SK-N-SH (cell line): ENCODE results near the gene SRGAP3. TPM values are rescaled to one million over a fixed set of nuclear protein-coding genes. Genes with fewer than 3 reads are reported as not detected.

Source experiments
- CTCF ChIA-PET: fragments of 300-600, 350-600 bp; formaldehyde crosslinking; extraction: SDS; loops from one replicate; lab custom pipeline; 2021; lab: Yijun Ruan, JAX
- POLR2A ChIA-PET: fragments of 350-600 bp; sonication (Branson Sonifier 250); formaldehyde crosslinking; extraction: SDS; loops from one replicate; lab custom pipeline; 2020; ENCODE audit warnings: antibody characterized with exemption, inconsistent platforms; lab: Yijun Ruan, JAX
- DNase-seq: peaks from one replicate; pipeline ENCODE4 v3.0.0; 2012
- H2AFZ ChIP-seq: fragments of 200-600 bp; sonication (generic); 2 replicates; pipeline ENCODE4 v1.8.1; 2016; ENCODE audit warnings: antibody characterized with exemption, mild to moderate bottlenecking, low read depth
- H3F3A ChIP-seq: fragments of 200-600 bp; sonication (generic); replicated peaks from 2 replicates; pipeline ENCODE3; 2016; ENCODE audit warnings: antibody characterized with exemption, mild to moderate bottlenecking; ENCODE audit not compliant: insufficient read depth
- H3K27ac ChIP-seq, 2 experiments: fragments of 200-500 bp in 1 of 2; fragments of 200-600 bp in 1 of 2; sonication (Bioruptor generic) in 1 of 2; sonication (generic), shearing (Covaris generic) in 1 of 2; 2 replicates each; pipeline versions ENCODE4 v1.5.1 to v1.6.1; 2014 to 2016; ENCODE audit warnings: low read depth in 2 of 2, inconsistent platforms in 1 of 2, low read length in 1 of 2, mild to moderate bottlenecking in 1 of 2, mixed read lengths in 1 of 2
- H3K27me3 ChIP-seq: fragments of 200-600 bp; sonication (generic), shearing (Covaris generic); 2 replicates; pipeline ENCODE4 v1.6.1; 2016; ENCODE audit warnings: mixed run types; ENCODE audit not compliant: insufficient read depth
- H3K36me3 ChIP-seq, 2 experiments: fragments of 200-500 bp in 1 of 2; fragments of 200-600 bp in 1 of 2; sonication (Bioruptor generic) in 1 of 2; sonication (generic) in 1 of 2; replicated peaks in 1 of 2; 2 replicates each; pipeline versions ENCODE3 to v1.5.1; 2014 to 2016; ENCODE audit warnings: low read length in 1 of 2, mild to moderate bottlenecking in 1 of 2; ENCODE audit not compliant: insufficient read depth in 2 of 2, control insufficient read depth in 1 of 2
- H3K4me1 ChIP-seq, 2 experiments: fragments of 200-500 bp in 1 of 2; fragments of 200-600 bp in 1 of 2; sonication (Bioruptor generic) in 1 of 2; sonication (generic), shearing (Covaris generic) in 1 of 2; 2 replicates each; pipeline versions ENCODE4 v1.5.1 to v1.6.1; 2014 to 2016; ENCODE audit warnings: low read depth in 1 of 2, low read length in 1 of 2, mixed run types in 1 of 2; ENCODE audit not compliant: insufficient read depth in 2 of 2, control insufficient read depth in 1 of 2
- H3K4me2 ChIP-seq: fragments of 200-600 bp; sonication (generic), shearing (Covaris generic); 2 replicates; pipeline ENCODE4 v1.6.1; 2017; ENCODE audit warnings: mixed run types
- H3K4me3 ChIP-seq, 2 experiments: fragments of 200-500 bp in 1 of 2; fragments of 200-600 bp in 1 of 2; sonication (Bioruptor generic) in 1 of 2; sonication (generic), shearing (Covaris generic) in 1 of 2; 2 replicates each; pipeline versions ENCODE4 v1.5.1 to v1.8.1; 2014 to 2016; ENCODE audit warnings: low read depth in 2 of 2, inconsistent platforms in 1 of 2, low read length in 1 of 2, mild to moderate bottlenecking in 1 of 2, mixed read lengths in 1 of 2, moderate library complexity in 1 of 2
- H3K79me2 ChIP-seq: fragments of 200-600 bp; sonication (generic); 2 replicates; pipeline ENCODE4 v1.8.1; 2017; ENCODE audit warnings: mild to moderate bottlenecking; ENCODE audit not compliant: insufficient read depth
- H3K9ac ChIP-seq: fragments of 200-600 bp; sonication (generic); 2 replicates; pipeline ENCODE4 v1.6.1; 2017; ENCODE audit warnings: mixed run types
- H3K9me2 ChIP-seq: fragments of 200-600 bp; sonication (generic); 2 replicates; pipeline ENCODE4 v1.6.1; 2017; ENCODE audit warnings: mixed run types
- H3K9me3 ChIP-seq: fragments of 200-600 bp; sonication (generic); 2 replicates; pipeline ENCODE4 v1.6.1; 2017; ENCODE audit warnings: mixed run types, mild to moderate bottlenecking, moderate library complexity
- H4K20me1 ChIP-seq: fragments of 200-600 bp; sonication (generic); 2 replicates; pipeline ENCODE4 v1.6.1; 2017; ENCODE audit warnings: mild to moderate bottlenecking, mixed run types; ENCODE audit not compliant: insufficient read depth
- ELF1 ChIP-seq: IDR thresholded peaks from 2 replicates; pipeline ENCODE4 v1.4.0; 2012
- EP300 ChIP-seq, 2 experiments: IDR thresholded peaks; 2 replicates each; pipeline versions ENCODE4 v1.4.0 to v1.6.1; 2012; ENCODE audit warnings: borderline replicate concordance in 1 of 2, low read depth in 1 of 2, low read length in 1 of 2
- EZH2phosphoT487 ChIP-seq: fragments of 200-600 bp; sonication (generic); IDR thresholded peaks from 2 replicates; pipeline ENCODE4 v1.6.1; 2017; ENCODE audit warnings: low read depth, mixed run types, mild to moderate bottlenecking, antibody characterized with exemption, moderate library complexity, borderline replicate concordance
- FOSL2 ChIP-seq: IDR thresholded peaks from 2 replicates; pipeline ENCODE4 v1.4.0; 2012; ENCODE audit warnings: low read depth, mild to moderate bottlenecking, moderate library complexity, borderline replicate concordance
- GABPA ChIP-seq: IDR thresholded peaks from 2 replicates; pipeline ENCODE4 v1.4.0; 2012; ENCODE audit warnings: low read depth, mild to moderate bottlenecking
- IRF3 ChIP-seq: fragments of 150-350 bp; IDR thresholded peaks from 2 replicates; pipeline ENCODE4 v1.6.1; 2016; ENCODE audit warnings: mild to moderate bottlenecking, low read depth, low read length
- JUND ChIP-seq: IDR thresholded peaks from 2 replicates; pipeline ENCODE4 v1.4.0; 2012
- MAX ChIP-seq: IDR thresholded peaks from 2 replicates; pipeline ENCODE4 v1.4.0; 2012; ENCODE audit warnings: low read depth
- MXI1 ChIP-seq: IDR thresholded peaks from 2 replicates; pipeline ENCODE4 v1.6.1; 2012; ENCODE audit warnings: mild to moderate bottlenecking, low read depth, low read length, improper control_type of control experiment
- NFIC ChIP-seq: IDR thresholded peaks from 2 replicates; pipeline ENCODE4 v1.4.0; 2012; ENCODE audit warnings: borderline replicate concordance
- NRF1 ChIP-seq: IDR thresholded peaks from 2 replicates; pipeline ENCODE4 v1.6.1; 2012; ENCODE audit warnings: low read depth, mild to moderate bottlenecking, low read length
- POLR2AphosphoS5 ChIP-seq: IDR thresholded peaks from 2 replicates; pipeline ENCODE4 v1.6.1; 2012; ENCODE audit warnings: low read depth, low read length
- RAD21 ChIP-seq: IDR thresholded peaks from 2 replicates; pipeline ENCODE4 v1.6.1; 2012; ENCODE audit warnings: mild to moderate bottlenecking, low read length
- SIN3A ChIP-seq: IDR thresholded peaks from 2 replicates; pipeline ENCODE4 v1.6.1; 2012; ENCODE audit warnings: low read depth, mild to moderate bottlenecking, low read length, moderate library complexity, borderline replicate concordance
- TCF12 ChIP-seq: IDR thresholded peaks from 2 replicates; pipeline ENCODE4 v1.4.0; 2012
- USF1 ChIP-seq: IDR thresholded peaks from 2 replicates; pipeline ENCODE4 v1.4.0; 2012; ENCODE audit warnings: low read depth, borderline replicate concordance
- ZBTB33 ChIP-seq: IDR thresholded peaks from 2 replicates; pipeline ENCODE4 v1.4.0; 2012; ENCODE audit warnings: low read depth, borderline replicate concordance
- WGBS: methylation state at CpG from one replicate; pipeline ENCODE4 v1.1.6; 2017; ENCODE audit warnings: low lambda C conversion rate; 5-methylcytosine and 5-hydroxymethylcytosine counted together
- polyA plus RNA-seq, 3 experiments: library from polyadenylated mRNA; depleted of rRNA; stranded (reverse); fragments of >200 nt; gene quantifications; 2 replicates each; pipeline ENCODE4 v1.2.3, GENCODE V29; 2012

Gene SRGAP3
- polyA plus RNA-seq, 1 of the 3 experiments (the other 2 are of a cell fraction), result 2.8 TPM

- TF ChIP-seq RAD21 (no peak), EZH2phosphoT487 (no peak), JUND (peak; percentile 72), TCF12 (peak; percentile 42), IRF3 (no peak), NFIC (peak; percentile 53; the same call in 1 of the 2 replicates), MAX (0 out of 2 replicates have a peak, but pooled peaks have one; percentile 18), USF1 (no peak), EP300 (IDR thresholded peaks at IDR 0.05; ENCODE audit: borderline replicate concordance in 1 of 2, low read depth in 1 of 2, low read length in 1 of 2) (no peak; a peak in 1 of 4 replicates), FOSL2 (peak; percentile 76)
Observed at GRCh38 chr3:8964436-8965370, 284.7 kb downstream of the SRGAP3 start (continued).

GRCh38 chr3:8963137-8963853 lies 286.2 kb downstream of the SRGAP3 start, which contains the start of gene RAD18:
RAD18 (minus strand) TSS chr3:8963472; CDS start chr3:8963385, 87 bp downstream.
- no peaks in the 10 kb centered on the region for H3K9me2 ChIP-seq
- H3K27me3 ChIP-seq, result no peaks in the 10 kb centered on the region
- TF ChIP-seq USF1 (no peak), SIN3A (peak; percentile 99), NRF1 (peak; percentile 82), MXI1 (peak; percentile 76; the same call in 1 of the 2 replicates), GABPA (peak; percentile 75), POLR2AphosphoS5 (peak; percentile 28; the same call in 1 of the 2 replicates), ELF1 (peak; percentile 73), ZBTB33 (no peak), TCF12 (no peak)
- TF ChIP-seq, all 33 proteins: peak for 6
- H3K36me3 ChIP-seq, result peaks cover 8 to 12% of the 10 kb centered on the region in 2 experiments
- H3K79me2 ChIP-seq, result peaks cover 49% of the 10 kb centered on the region
- H3K9me3 ChIP-seq, result no peaks in the 10 kb centered on the region
- H4K20me1 ChIP-seq, result no peaks in the 10 kb centered on the region
- WGBS, result under 1% methylated on average over 25 of the region's 45 CpGs
- peaks cover 15% of the 10 kb centered on the region for H3F3A ChIP-seq
- H3K9ac ChIP-seq, result peak within 1 kb of the TSS; percentile 73
- H3K4me2 ChIP-seq, result peak within 1 kb of the TSS; percentile 81
- peak; percentile 90 for DNase-seq
- ChIA-PET CTCF (interaction anchor here (1.3 to 1.5 kb wide), 3 partner anchors 9 to 194 kb away, joined by 4 read pairs; partner anchors contain the start of gene OXTR), POLR2A (no interaction called here)
- H2AFZ ChIP-seq, result peak within 1 kb of the TSS; percentile 93
- peak within 1 kb of the TSS; percentile 76 to 77 for H3K27ac ChIP-seq
- H3K4me1 ChIP-seq, result peaks cover 11 to 17% of the 10 kb centered on the region in 2 experiments; a peak in 3 of 4 replicates
- H3K4me3 ChIP-seq, result peak within 1 kb of the TSS; percentile 80 to 97
